HG03460 (cell line): ENCODE data around the gene RGL2.

Experiments
- ATAC-seq: cut with Tn5 transposase; IDR thresholded peaks from one replicate; pipeline ENCODE4 v1.9.1; 2021; ENCODE audit not compliant: unreplicated experiment

Gene RGL2

GRCh38 chr6:33241968-33242367 lies 56.8 kb downstream of the RGL2 start:
- no peak for ATAC-seq
